NCI-H748 (cell line): Measurements from ENCODE around the gene ATP4A.

ENCODE experiments used
- DNase-seq: peaks from one replicate; lab custom pipeline; 2025; ENCODE audit not compliant: unreplicated experiment; lab: John Stamatoyannopoulos, UW

ATP4A gene

GRCh38 chr19:35502751-35503150, 60.7 kb downstream of the ATP4A start:
- no peak for DNase-seq

GRCh38 chr19:35501684-35502083, 61.8 kb downstream of the ATP4A start:
- no peak for DNase-seq

- DNase-seq: no peak
Observed at GRCh38 chr19:35500611-35501010, 62.8 kb downstream of the ATP4A start.
